NT2/D1 (cell line): ENCODE data around the gene ARIH1.

ENCODE experiments used
- SUZ12 ChIP-seq: IDR thresholded peaks from 2 replicates; pipeline ENCODE4 v1.6.1; 2011; ENCODE audit not compliant: insufficient read length, insufficient read depth; ENCODE audit errors: extremely low read depth
- YY1 ChIP-seq: IDR thresholded peaks from 2 replicates; pipeline ENCODE4 v1.6.1; 2011; ENCODE audit not compliant: insufficient read length, insufficient read depth

GRCh38 chr15:72491768-72492167 is 17.6 kb downstream of the ARIH1 start:
- no peak for TF ChIP-seq YY1
- TF ChIP-seq SUZ12, result no peak
